ENCODE measurements around the gene TIMP2. TPM values are rescaled to one million over a fixed set of nuclear protein-coding genes. Genes with fewer than 3 reads are reported as not detected.

The TIMP2 gene
- total RNA-seq, 3 donors from 2014 or later, result 72.0 to 344 (median 112) TPM

DNA sequence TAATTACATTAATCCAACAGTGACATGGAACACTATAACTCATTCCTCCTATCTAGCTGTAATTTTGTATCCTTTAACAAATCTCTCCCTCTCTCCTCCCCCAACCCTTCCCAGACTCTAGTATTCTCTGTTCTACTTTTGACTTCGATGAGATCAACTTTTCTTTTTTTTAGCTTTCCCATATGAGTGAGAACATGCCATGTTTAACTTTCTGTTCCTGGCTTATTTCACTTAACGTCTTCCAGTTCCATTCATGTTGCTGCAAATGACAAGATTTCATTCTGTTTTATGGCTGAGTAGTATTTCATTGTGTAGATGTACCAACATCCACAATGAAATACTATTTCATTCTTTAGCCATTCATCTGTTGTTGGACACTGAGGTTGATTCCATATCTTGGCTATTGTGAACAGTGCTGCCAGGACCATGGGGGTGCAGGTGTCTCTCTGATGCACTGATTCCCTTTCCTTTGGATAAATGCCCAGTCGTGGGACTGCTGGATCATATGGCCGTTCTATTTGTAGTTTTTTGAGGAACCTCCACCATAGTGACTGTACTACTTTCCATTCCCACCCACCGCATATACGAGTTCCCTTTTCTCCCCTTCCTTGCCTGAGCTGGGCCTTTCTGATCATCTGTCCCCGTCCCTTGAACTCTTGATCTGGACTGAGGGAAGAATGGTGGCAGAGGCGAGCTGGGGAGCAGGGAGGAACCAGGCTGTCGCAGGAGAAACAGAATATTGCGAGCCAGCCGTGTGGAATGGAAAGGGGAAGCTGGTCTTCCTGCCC is 14.5 kb downstream of the TIMP2 start:
- Histone ChIP-seq H3K4me3 (no peak overlapping the region), H3K9me3 (no peaks in the 10 kb centered on the region), H3K4me1 (no peaks in the 10 kb centered on the region), H3K36me3 (no peaks in the 10 kb centered on the region), H3K27ac (peak overlapping the region in 1 of 2 donors; percentile 21), H3K27me3 (no peaks in the 10 kb centered on the region)
- no peak for DNase-seq (ENCODE audit: low spot score in 2 of 2)
- intact Hi-C loops (cut with DNase I; ENCODE audit: low total_unique reads), result no loop called here
- no peak for TF ChIP-seq POLR2A (IDR thresholded peaks at IDR 0.05)
- TF ChIP-seq, protein P1, sequence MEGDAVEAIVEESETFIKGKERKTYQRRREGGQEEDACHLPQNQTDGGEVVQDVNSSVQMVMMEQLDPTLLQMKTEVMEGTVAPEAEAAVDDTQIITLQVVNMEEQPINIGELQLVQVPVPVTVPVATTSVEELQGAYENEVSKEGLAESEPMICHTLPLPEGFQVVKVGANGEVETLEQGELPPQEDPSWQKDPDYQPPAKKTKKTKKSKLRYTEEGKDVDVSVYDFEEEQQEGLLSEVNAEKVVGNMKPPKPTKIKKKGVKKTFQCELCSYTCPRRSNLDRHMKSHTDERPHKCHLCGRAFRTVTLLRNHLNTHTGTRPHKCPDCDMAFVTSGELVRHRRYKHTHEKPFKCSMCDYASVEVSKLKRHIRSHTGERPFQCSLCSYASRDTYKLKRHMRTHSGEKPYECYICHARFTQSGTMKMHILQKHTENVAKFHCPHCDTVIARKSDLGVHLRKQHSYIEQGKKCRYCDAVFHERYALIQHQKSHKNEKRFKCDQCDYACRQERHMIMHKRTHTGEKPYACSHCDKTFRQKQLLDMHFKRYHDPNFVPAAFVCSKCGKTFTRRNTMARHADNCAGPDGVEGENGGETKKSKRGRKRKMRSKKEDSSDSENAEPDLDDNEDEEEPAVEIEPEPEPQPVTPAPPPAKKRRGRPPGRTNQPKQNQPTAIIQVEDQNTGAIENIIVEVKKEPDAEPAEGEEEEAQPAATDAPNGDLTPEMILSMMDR (IDR thresholded peaks at IDR 0.05), result no peak
- no peak for TF ChIP-seq POLR2AphosphoS5 (IDR thresholded peaks at IDR 0.05)

DNA sequence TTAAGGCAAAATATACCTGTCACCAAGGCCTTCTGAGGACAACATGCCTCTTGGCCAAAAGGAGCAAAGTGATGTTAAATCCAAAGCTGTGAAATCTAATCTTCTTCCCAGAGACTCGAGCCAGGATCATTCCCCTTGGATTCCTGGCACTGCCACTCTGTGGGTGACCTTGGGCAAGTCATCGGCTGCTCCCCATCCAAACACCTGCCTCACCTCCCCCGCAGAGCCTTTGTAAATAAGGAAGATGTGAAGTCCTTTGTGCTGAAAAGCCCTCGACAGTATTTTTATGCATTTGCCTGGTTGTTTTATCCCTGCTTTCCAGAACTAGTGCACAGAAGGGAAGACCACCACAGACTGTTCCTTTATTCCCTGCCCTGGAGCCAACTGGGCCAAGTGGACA is 16.8 kb downstream of the TIMP2 start:
- Histone ChIP-seq H3K4me1 (no peaks in the 10 kb centered on the region), H3K27me3 (no peaks in the 10 kb centered on the region), H3K4me3 (no peak overlapping the region), H3K27ac (peak overlapping the region in 1 of 2 donors; percentile 29), H3K9me3 (no peaks in the 10 kb centered on the region), H3K36me3 (no peaks in the 10 kb centered on the region)
- intact Hi-C loops (cut with DNase I; ENCODE audit: low total_unique reads), result loop anchor here (5.0 kb wide), 1 partner anchor 1589 kb away; no protein-coding TSS in a partner anchor
- no peak for TF ChIP-seq POLR2AphosphoS5 (IDR thresholded peaks at IDR 0.05)
- TF ChIP-seq POLR2A (IDR thresholded peaks at IDR 0.05), result no peak
- TF ChIP-seq, protein P1 (IDR thresholded peaks at IDR 0.05), result no peak
- DNase-seq (ENCODE audit: low spot score in 2 of 2), result no peak

DNA sequence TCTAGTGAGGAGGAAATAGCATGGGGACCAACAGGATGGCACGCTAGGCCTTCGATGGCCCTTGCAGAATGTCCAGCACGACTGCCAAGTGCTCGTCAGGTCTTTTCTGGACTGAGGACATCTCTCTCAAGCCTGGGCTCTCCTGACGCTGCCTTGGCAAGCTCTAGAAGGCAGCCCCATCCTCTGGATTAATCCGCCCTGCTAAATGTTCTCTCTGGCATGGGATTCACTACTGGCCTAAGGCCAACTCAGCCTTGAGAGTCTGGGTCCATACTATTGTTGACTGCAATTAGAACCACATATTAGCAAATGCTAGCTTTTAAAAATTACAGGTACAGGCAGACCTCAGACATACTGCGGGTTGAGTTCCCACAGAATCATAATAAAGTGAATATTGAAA is 19.6 kb downstream of the TIMP2 start:
- no peaks in the 10 kb centered on the region for H3K9me3 ChIP-seq
- no peak overlapping the region for H3K4me3 ChIP-seq
- H3K27ac ChIP-seq, result no peak overlapping the region
- no peak for DNase-seq (ENCODE audit: low spot score in 2 of 2)
- TF ChIP-seq POLR2A (IDR thresholded peaks at IDR 0.05), result no peak
- TF ChIP-seq, protein P1 (IDR thresholded peaks at IDR 0.05), result no peak
- TF ChIP-seq POLR2AphosphoS5 (IDR thresholded peaks at IDR 0.05), result no peak
- intact Hi-C loops (cut with DNase I; ENCODE audit: low total_unique reads), result loop anchor here (5.0 kb wide), 1 partner anchor 1592 kb away; no protein-coding TSS in a partner anchor
- no peaks in the 10 kb centered on the region for H3K36me3 ChIP-seq
- no peaks in the 10 kb centered on the region for H3K4me1 ChIP-seq
- H3K27me3 ChIP-seq, result no peaks in the 10 kb centered on the region

DNA sequence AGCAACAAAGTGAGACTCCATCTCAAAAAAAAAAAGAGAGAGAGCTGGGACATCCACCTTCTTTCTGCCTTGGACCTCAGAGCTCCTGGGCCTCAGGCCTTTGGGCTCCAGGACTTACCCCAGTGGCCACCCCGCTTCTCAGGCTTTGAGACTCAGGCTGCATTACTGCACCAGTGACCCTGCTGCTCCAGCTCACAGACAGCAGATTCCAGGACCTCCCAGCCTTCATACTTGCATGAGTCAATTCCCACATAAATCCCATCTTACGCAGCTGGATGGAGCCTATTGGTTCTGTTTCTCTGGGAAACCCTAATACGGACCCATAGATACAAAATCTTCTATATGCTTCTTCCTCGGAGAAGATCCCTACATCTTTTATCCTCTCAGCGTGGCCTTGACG is 20.1 kb downstream of the TIMP2 start:
- no peak overlapping the region for H3K4me3 ChIP-seq
- no peak overlapping the region for H3K27ac ChIP-seq
- no peak for DNase-seq (ENCODE audit: low spot score in 2 of 2)
- no peaks in the 10 kb centered on the region for H3K4me1 ChIP-seq
- no peaks in the 10 kb centered on the region for H3K36me3 ChIP-seq
- intact Hi-C loops (cut with DNase I; ENCODE audit: low total_unique reads), result loop anchor here (5.0 kb wide), 1 partner anchor 1592 kb away; no protein-coding TSS in a partner anchor
- no peaks in the 10 kb centered on the region for H3K9me3 ChIP-seq
- TF ChIP-seq, protein P1 (IDR thresholded peaks at IDR 0.05), result no peak
- TF ChIP-seq POLR2A (IDR thresholded peaks at IDR 0.05), result no peak
- no peak for TF ChIP-seq POLR2AphosphoS5 (IDR thresholded peaks at IDR 0.05)
- no peaks in the 10 kb centered on the region for H3K27me3 ChIP-seq

- no peaks in the 10 kb centered on the region for H3K36me3 ChIP-seq
- peak overlapping the region in 1 of 2 donors; percentile 74 for H3K27ac ChIP-seq
- H3K9me3 ChIP-seq, result no peaks in the 10 kb centered on the region
- H3K27me3 ChIP-seq, result no peaks in the 10 kb centered on the region
- DNase-seq (ENCODE audit: low spot score in 2 of 2), result no peak
- no peak overlapping the region for H3K4me3 ChIP-seq
- TF ChIP-seq, protein P1 (IDR thresholded peaks at IDR 0.05), result no peak
- TF ChIP-seq POLR2AphosphoS5 (IDR thresholded peaks at IDR 0.05), result no peak
- TF ChIP-seq POLR2A (IDR thresholded peaks at IDR 0.05), result no peak
- intact Hi-C loops (cut with DNase I; ENCODE audit: low total_unique reads), result no loop called here
- no peaks in the 10 kb centered on the region for H3K4me1 ChIP-seq
These were observed 20.8 kb downstream of the TIMP2 start for GRCh38 chr17:78904371-78904770.

All from breast epithelium (tissue), 4 donors.